Adrenal gland (tissue), 12 donors: Measurements from ENCODE around the gene TMEM89. TPM values are rescaled to one million over a fixed set of nuclear protein-coding genes. Genes with fewer than 3 reads are reported as not detected.

Experiments
- DNase-seq, 7 donors: peaks; one replicate each; pipeline ENCODE4 v3.0.0-alpha.2; 2019 to 2020
- H3K27ac ChIP-seq, 5 donors: fragments of 200-600 bp; sonication (generic) in 4 of 5; 1 replicate in 3 of 5; 2 replicates in 2 of 5; pipeline versions ENCODE4 v1.5.1 to v1.8.0; 2016 to 2020; ENCODE audit warnings: mild to moderate bottlenecking in 1 of 5
- H3K27me3 ChIP-seq: fragments of 200-600 bp; 2 replicates; pipeline ENCODE4 v1.8.0; 2021
- H3K36me3 ChIP-seq, 2 donors: fragments of 200-600 bp; replicated peaks in 1 of 2; 1 replicate in 1 of 2; 2 replicates in 1 of 2; pipeline versions ENCODE4 v1.5.1 to v1.8.0; 2018 to 2022
- H3K4me1 ChIP-seq, 2 donors: fragments of 200-600 bp; replicated peaks in 1 of 2; 1 replicate in 1 of 2; 2 replicates in 1 of 2; pipeline versions ENCODE4 v1.5.1 to v1.8.0; 2018 to 2021
- H3K4me3 ChIP-seq, 4 donors: fragments of 200-600 bp; sonication (generic) in 3 of 4; one replicate each; pipeline ENCODE4 v1.5.1; 2016 to 2018
- H3K9me3 ChIP-seq, 3 donors: fragments of 200-600 bp; sonication (generic) in 1 of 3; replicated peaks in 1 of 3; 1 replicate in 2 of 3; 2 replicates in 1 of 3; pipeline versions ENCODE4 v1.5.1 to v1.8.0; 2016 to 2021
- CTCF ChIP-seq, 6 experiments: fragments of 450-650 bp in 4 of 6; fragments of 200-600 bp in 2 of 6; sonication (generic) in 1 of 6; IDR thresholded peaks; 1 replicate in 5 of 6; 2 replicates in 1 of 6; pipeline versions ENCODE4 v1.5.1 to v1.8.0; 2016 to 2021; ENCODE audit warnings: antibody characterized with exemption in 6 of 6, mild to moderate bottlenecking in 2 of 6, moderate library complexity in 1 of 6
- POLR2A ChIP-seq, 2 donors: fragments of 450-650 bp; IDR thresholded peaks; one replicate each; pipeline ENCODE4 v1.6.1; 2017; ENCODE audit warnings: antibody characterized with exemption in 2 of 2, mild to moderate bottlenecking in 2 of 2, moderate library complexity in 1 of 2
- WGBS, 4 donors: extraction: QIAGEN DNeasy Blood & Tissue Kit in 2 of 4; methylation state at CpG; one replicate each; pipeline versions ENCODE4 v1.1.5 to v1.1.7; 2013 to 2017; 5-methylcytosine and 5-hydroxymethylcytosine counted together
- intact Hi-C, 2 donors: fragments of 100-400 bp; cut with DNase I; formaldehyde crosslinking; loops; one replicate each; pipeline versions ENCODE4 v1.14.1 to v1.15.0; 2022 to 2023
- polyA plus RNA-seq, 3 donors: library from polyadenylated mRNA; stranded (reverse); fragments of 200-250 nt in 2 of 3; fragments of 350-450 nt in 1 of 3; fragmentation: Illumina TruSeq in 1 of 3; extraction: RNeasy Lipid Tissue Mini Kit (QIAGEN cat#74804) in 1 of 3; gene quantifications; one replicate each; pipeline ENCODE4 v1.2.3, GENCODE V29; 2013 to 2014
- total RNA-seq, 9 donors: library from RNA; depleted of rRNA in 4 of 9; stranded (reverse); fragments of >200 nt in 4 of 9; fragments of 120-200 nt in 1 of 9; fragmentation: NEBNext Ultra II Directional in 1 of 9; extraction: Animal tissue kit (Norgen Biotek cat#: 25700) in 1 of 9; gene quantifications; one replicate each; pipeline versions ENCODE4 v1.1.0 to v1.2.4, GENCODE V29; 2013 to 2023
- donor health status: healthy with polysubstance abuse.
- donor health status: Bipolar disorder and iron deficiency.
- donor health status: DM: yes; HTN: yes; CAD: no.
- donor health status: DM: no; HTN: no; CAD: no.
- donor health status: DM: no; HTN: no; CAD: no.
- donor health status: DM: yes; HTN: yes; CAD: no.

TMEM89 gene
- total and polyA plus RNA-seq, 12 donors = not detected

DNA sequence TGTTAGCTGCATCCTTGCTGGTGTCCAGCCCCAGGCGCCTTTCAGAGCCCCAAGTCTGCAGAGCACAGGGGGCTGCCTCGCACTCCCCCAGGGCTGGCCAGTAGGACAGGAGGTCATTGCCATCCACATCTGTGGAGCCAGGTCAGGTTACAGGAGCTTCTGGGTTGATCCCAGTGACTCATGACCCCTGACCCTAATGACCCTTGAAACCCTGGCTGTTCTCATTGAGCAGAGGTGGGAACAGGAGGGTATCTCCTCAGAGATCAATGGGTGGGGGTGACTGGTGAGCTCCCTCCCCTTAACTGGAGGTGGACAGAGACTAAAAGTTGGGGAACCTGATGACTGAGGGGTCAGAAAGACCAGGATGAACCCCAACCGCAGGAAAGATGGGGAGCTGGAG lies 19.8 kb upstream of the TMEM89 start:
- H3K27me3 ChIP-seq = no peaks in the 10 kb centered on the region
- H3K9me3 ChIP-seq = no peaks in the 10 kb centered on the region
- no peaks in the 10 kb centered on the region for H3K36me3 ChIP-seq
- TF ChIP-seq POLR2A (IDR thresholded peaks at IDR 0.05) = no peak
- TF ChIP-seq CTCF (IDR thresholded peaks at IDR 0.05) = no peak
- DNase-seq = no peak
- intact Hi-C loops = no loop called here
- no peak overlapping the region for H3K4me3 ChIP-seq
- peaks cover 1 to 6% of the 10 kb centered on the region in 2 donors for H3K4me1 ChIP-seq
- WGBS, 4 donors = 89 to 100% (median 94%) methylated on average over 1 to 3 of the region's 3 CpGs
- no peak overlapping the region for H3K27ac ChIP-seq

DNA sequence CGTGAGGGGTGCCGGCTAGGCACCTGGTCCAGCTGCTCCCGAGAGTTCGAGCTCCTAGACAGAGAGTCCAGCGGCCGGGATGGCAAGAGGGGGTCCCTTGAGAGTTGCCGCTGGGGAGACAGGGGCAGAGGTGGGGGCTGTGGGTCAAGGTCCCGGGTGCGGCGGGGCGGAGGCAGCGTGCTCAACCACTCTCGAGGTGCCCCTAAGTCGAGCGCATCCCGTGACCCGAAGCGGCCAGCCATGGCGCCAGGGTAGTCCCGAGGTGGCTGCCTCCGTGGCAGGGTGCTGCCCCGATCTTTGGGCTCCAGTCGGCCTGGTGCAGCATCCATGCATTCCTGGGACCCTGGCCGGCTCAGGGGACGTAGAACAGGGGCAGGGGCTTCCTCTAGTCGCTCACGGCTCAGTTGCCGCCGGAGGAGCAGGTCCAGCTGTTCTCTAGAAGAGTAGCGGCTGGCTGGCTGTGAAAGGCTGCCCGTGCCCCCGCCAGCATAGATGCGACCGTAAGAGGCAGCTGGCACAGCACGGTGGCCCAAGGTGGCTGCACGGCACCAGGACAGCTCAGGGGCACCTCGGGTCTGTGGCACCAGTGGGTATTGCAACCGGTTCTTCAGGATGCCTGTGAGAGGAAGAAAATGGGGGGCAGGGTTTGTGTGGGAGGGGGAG lies 18.5 kb upstream of the TMEM89 start:
- intact Hi-C loops = no loop called here
- H3K4me3 ChIP-seq = no peak overlapping the region
- TF ChIP-seq CTCF (IDR thresholded peaks at IDR 0.05) (no peak), POLR2A (IDR thresholded peaks at IDR 0.05) (no peak)
- WGBS, 4 donors = 84 to 89% (median 87%) methylated on average over 19 to 38 of the region's 38 CpGs
- H3K9me3 ChIP-seq = no peaks in the 10 kb centered on the region
- H3K27me3 ChIP-seq = no peaks in the 10 kb centered on the region
- H3K36me3 ChIP-seq = no peaks in the 10 kb centered on the region
- H3K4me1 ChIP-seq = peaks cover 8 to 14% of the 10 kb centered on the region in 2 donors
- no peak overlapping the region for H3K27ac ChIP-seq
- DNase-seq = no peak

DNA sequence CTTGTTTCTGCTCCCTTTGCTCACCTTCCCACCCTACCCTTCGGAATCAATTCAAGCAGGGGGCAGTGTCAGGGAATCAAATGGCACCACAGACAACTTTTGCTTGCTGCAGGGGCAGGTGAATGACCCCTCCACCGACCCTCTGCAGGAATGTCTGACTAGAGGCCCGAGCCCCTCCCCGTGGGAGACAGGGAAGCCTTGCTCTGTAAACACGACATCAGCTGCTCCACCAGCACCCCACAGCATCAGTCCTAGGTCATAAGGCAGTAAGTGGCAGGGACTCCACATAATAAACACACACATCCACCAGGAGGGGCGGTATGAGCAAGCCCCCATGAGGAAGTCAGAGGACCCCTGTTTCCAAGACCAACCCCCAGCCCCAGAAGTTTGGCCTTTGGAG lies 15.7 kb upstream of the TMEM89 start:
- no peak for DNase-seq
- WGBS, 4 donors = 59 to 71% (median 69%) methylated on average over 4 to 6 of the region's 6 CpGs
- H3K36me3 ChIP-seq = peaks cover 0 to 13% of the 10 kb centered on the region in 2 donors
- no peak for TF ChIP-seq POLR2A (IDR thresholded peaks at IDR 0.05)
- no peak for TF ChIP-seq CTCF (IDR thresholded peaks at IDR 0.05)
- intact Hi-C loops = no loop called here
- no peaks in the 10 kb centered on the region for H3K9me3 ChIP-seq
- no peaks in the 10 kb centered on the region for H3K27me3 ChIP-seq
- H3K4me3 ChIP-seq = no peak overlapping the region
- no peak overlapping the region for H3K27ac ChIP-seq
- H3K4me1 ChIP-seq = peaks cover 13 to 24% of the 10 kb centered on the region in 2 donors

DNA sequence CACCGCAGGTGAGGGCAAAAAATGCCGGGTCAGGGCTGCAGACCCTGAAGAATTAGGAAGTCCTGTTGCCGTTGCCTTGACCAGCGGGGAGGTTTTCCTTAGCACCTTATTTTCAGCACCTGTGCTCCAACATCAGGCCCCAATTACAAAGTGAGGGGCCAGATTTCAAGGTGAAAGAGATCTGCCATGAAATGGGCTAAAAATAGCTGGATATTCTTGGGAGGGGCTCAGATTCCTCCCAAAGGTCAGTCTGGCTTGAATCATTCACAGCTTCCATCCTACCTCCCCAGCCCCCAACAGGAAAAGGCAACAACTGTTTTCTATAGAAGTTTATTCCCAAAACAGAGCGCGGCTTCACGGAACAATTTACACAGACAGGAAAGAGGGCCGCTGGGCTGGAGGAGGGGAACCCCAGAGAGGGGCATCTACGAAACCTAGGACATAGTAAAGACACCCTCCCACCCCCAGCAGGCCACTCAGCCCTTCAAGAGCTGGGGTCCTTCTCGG lies 14.6 kb upstream of the TMEM89 start:
- Histone ChIP-seq H3K27me3 (no peaks in the 10 kb centered on the region), H3K9me3 (no peaks in the 10 kb centered on the region), H3K36me3 (peaks cover 0 to 15% of the 10 kb centered on the region in 2 donors), H3K27ac (peak overlapping the region in 3 of 5 donors; percentile 77 to 88 (median 79)), H3K4me3 (peak overlapping the region in 3 of 4 donors; percentile 48 to 90 (median 89)), H3K4me1 (peaks cover 13 to 24% of the 10 kb centered on the region in 2 donors)
- intact Hi-C loops = no loop called here
- TF ChIP-seq POLR2A (IDR thresholded peaks at IDR 0.05) = no peak
- no peak for TF ChIP-seq CTCF (IDR thresholded peaks at IDR 0.05)
- WGBS, 4 donors = 33 to 43% (median 37%) methylated on average over 9 to 10 of the region's 10 CpGs
- DNase-seq = no peak
